ENCODE results near the gene PRSS8.

Gene PRSS8

GRCh38 chr16:31087481-31087880 lies 48.0 kb downstream of the PRSS8 start:
- intact Hi-C loops (cut with DNase I): no loop called here
- peak in 1 of 10 donors; percentile 49 for DNase-seq

GRCh38 chr16:31086629-31086906 lies 49.0 kb downstream of the PRSS8 start:
- DNase-seq: no peak
- intact Hi-C loops (cut with DNase I): no loop called here

DNA sequence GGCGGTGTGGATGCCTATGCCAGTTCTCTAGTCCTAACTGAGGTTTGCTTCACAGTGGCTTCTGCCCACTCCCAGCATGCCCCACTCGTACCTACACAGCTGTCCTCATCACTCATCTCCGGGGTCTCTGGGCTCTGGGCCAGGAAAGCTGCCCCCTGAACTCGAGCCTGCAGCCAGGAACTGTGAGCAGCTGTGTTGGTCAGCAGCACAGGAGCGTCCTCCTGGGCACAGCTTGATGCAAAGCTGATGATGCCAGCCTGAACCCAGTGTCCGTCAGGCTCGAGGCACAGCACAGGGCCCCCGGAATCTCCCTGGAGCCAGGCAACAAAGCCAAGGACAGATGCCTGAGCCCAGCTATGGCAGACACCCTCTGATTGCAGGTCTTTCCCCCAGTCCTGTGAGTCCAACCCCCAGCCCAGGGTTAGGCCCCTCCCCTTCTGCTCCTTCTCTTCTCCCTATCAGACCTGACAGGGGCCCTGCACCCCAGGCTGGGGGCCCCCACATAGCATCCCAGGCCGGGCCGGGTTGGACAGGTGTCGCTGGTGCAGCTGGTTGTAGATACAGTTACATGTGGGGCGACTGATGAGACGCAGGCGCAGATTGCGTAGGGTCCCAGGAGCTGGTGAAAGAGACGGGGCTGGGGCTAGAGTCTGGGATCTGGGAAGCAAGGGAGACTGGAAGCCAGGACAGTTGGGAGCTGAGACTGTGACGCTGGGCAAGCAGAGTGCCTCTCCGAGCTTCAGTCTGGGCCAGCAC lies 49.5 kb downstream of the PRSS8 start:
- peak in 1 of 10 donors; percentile 67 for DNase-seq
- intact Hi-C loops (cut with DNase I): no loop called here

DNA sequence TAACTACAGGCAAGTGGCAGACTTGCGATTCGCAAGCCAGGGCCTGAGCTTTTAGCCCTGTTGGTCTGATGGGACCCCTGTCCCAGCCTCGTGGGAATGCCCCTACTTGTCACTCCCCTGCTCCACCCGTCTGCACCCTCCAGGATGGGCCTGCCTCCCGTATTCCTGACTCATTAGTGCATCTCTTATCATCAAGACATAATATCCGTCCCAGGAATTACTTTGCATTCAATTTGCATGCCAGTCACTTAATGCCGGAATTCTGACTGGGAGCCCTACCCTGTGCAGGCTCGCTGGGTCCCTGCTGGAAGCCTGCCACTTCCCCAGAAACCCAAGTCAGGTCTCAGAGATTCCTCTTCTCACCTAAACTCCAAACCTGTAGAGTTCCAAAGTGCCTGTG lies 50.1 kb downstream of the PRSS8 start:
- DNase-seq: peak in 2 of 10 donors; percentile 51 to 69
- intact Hi-C loops (cut with DNase I): no loop called here

GRCh38 chr16:31084584-31085302 lies 50.8 kb downstream of the PRSS8 start:
- DNase-seq: peak in 1 of 10 donors; percentile 15
- intact Hi-C loops (cut with DNase I): no loop called here

DNA sequence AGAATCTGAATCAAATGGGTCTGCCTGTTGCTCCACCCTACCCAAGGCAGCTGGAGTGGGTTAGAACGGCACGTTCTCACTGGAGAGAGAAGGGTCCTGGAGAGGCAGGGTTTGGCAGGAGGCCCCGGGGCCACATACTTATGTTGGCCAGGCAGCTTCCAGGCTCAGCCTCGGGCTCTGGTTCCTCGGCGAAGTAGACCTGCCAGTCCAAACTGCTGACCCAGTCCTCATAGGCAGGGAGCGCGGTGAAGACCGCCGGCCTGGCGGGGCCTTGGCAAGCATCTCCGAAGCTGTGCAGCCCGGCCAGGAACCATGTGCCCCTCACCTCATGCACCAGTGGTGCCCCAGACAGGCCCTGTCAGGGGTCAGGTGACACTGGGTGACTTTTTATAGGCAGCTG lies 51.5 kb downstream of the PRSS8 start:
- DNase-seq: peak in 1 of 10 donors; percentile 8
- intact Hi-C loops (cut with DNase I): no loop called here

DNA sequence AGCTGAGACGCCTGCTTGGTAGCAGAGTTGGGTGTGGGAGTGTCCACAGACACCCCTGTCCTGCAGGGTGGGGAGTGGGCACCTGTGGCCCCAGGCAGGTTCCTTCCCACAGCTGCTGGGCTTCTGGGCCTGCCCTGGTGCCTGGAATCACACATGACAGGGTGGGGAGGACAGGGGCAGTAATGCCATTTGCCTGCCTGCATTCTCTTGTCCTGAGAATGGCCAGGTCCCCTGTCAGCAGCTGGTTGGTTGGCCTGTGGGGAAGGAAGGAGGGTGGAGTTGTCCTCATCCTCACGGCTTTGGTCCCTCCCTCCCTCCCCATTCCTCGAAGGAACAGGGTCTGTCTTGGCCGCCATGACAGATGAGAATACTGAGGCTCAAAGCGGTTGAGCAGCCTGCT lies 52.0 kb downstream of the PRSS8 start:
- DNase-seq: peak in 1 of 10 donors; percentile 69
- intact Hi-C loops (cut with DNase I): no loop called here

DNA sequence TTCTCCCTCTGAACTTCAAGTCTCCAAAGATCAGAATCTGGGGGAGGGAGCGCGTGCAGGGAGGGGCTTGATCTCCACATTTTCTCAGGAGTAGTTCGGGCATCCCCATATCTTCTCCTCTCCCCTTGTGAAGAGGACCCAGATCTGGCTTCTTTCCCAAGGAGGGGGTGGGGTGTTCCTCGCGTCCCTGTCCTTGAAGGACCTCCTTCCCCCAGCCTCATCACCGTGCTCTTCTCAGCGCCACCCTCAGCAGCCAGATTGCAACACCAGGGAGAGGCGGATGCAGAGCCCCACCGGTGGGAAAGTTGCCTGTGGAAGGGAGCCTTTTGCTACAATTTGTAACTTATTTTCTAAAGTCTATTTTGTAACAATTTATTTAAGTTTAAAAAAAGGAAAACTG lies 52.4 kb downstream of the PRSS8 start:
- DNase-seq: peak in 1 of 10 donors; percentile 30
- intact Hi-C loops (cut with DNase I): no loop called here

GRCh38 chr16:31082368-31083045 lies 53.0 kb downstream of the PRSS8 start:
- intact Hi-C loops (cut with DNase I): no loop called here
- DNase-seq: peak in 1 of 10 donors; percentile 61
